RWPE2 (cell line): ENCODE results near the gene C1QTNF1.

ENCODE experiments used
- ATAC-seq: fragments of 200-7000 bp; cut with Tn5 transposase; 3 replicates; pipeline ENCODE4 v1.9.1; 2021; ENCODE audit warnings: low read depth
- DNase-seq: peaks from one replicate; pipeline ENCODE4 v3.0.0-alpha.2; 2020; ENCODE audit warnings: low spot score
- H3K27ac ChIP-seq: fragments of 450-650 bp; 2 replicates; pipeline ENCODE4 v1.5.1; 2017; ENCODE audit warnings: mild to moderate bottlenecking; ENCODE audit not compliant: poor library complexity, severe bottlenecking
- H3K27me3 ChIP-seq: fragments of 250-450 bp; sonication (Bioruptor Pico); 2 replicates; pipeline ENCODE4 v1.5.1; 2021; ENCODE audit warnings: mild to moderate bottlenecking, moderate library complexity; ENCODE audit not compliant: insufficient read depth, poor library complexity, severe bottlenecking
- H3K36me3 ChIP-seq: fragments of 250-450 bp; sonication (Bioruptor Pico); 2 replicates; pipeline ENCODE4 v1.5.1; 2020; ENCODE audit warnings: low read depth, mild to moderate bottlenecking, moderate library complexity
- H3K4me1 ChIP-seq: fragments of 250-450 bp; sonication (Bioruptor Pico); 2 replicates; pipeline ENCODE4 v1.5.1; 2021; ENCODE audit warnings: mild to moderate bottlenecking, moderate library complexity; ENCODE audit not compliant: insufficient read depth, poor library complexity, severe bottlenecking
- H3K4me3 ChIP-seq: fragments of 250-450 bp; sonication (Bioruptor Pico); 2 replicates; pipeline ENCODE4 v1.5.1; 2021; ENCODE audit warnings: mild to moderate bottlenecking, moderate library complexity; ENCODE audit not compliant: severe bottlenecking
- H3K9me3 ChIP-seq: fragments of 250-450 bp; sonication (Bioruptor Pico); 2 replicates; pipeline ENCODE4 v1.5.1; 2021; ENCODE audit warnings: mild to moderate bottlenecking, moderate library complexity; ENCODE audit not compliant: severe bottlenecking
- TF ChIP-seq, protein P1 (sequence below): fragments of 450-650 bp; IDR thresholded peaks from one replicate; pipeline ENCODE4 v1.5.1; 2017; ENCODE audit warnings: mild to moderate bottlenecking, moderate library complexity; ENCODE audit not compliant: poor library complexity, severe bottlenecking

Gene C1QTNF1

GRCh38 chr17:78977997-78978973 is 45.7 kb upstream of the C1QTNF1 start:
- H3K27me3 ChIP-seq, result no peaks in the 10 kb centered on the region
- no peaks in the 10 kb centered on the region for H3K9me3 ChIP-seq
- H3K4me3 ChIP-seq, result peak overlapping the region; percentile 53
- DNase-seq (peak; percentile 51), ATAC-seq (no peak)
- H3K27ac ChIP-seq, result peak overlapping the region; percentile 67
- H3K4me1 ChIP-seq, result peaks cover 40% of the 10 kb centered on the region
- TF ChIP-seq, protein P1, sequence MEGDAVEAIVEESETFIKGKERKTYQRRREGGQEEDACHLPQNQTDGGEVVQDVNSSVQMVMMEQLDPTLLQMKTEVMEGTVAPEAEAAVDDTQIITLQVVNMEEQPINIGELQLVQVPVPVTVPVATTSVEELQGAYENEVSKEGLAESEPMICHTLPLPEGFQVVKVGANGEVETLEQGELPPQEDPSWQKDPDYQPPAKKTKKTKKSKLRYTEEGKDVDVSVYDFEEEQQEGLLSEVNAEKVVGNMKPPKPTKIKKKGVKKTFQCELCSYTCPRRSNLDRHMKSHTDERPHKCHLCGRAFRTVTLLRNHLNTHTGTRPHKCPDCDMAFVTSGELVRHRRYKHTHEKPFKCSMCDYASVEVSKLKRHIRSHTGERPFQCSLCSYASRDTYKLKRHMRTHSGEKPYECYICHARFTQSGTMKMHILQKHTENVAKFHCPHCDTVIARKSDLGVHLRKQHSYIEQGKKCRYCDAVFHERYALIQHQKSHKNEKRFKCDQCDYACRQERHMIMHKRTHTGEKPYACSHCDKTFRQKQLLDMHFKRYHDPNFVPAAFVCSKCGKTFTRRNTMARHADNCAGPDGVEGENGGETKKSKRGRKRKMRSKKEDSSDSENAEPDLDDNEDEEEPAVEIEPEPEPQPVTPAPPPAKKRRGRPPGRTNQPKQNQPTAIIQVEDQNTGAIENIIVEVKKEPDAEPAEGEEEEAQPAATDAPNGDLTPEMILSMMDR, result peak; percentile 19
- H3K36me3 ChIP-seq, result peaks cover 55% of the 10 kb centered on the region

DNA sequence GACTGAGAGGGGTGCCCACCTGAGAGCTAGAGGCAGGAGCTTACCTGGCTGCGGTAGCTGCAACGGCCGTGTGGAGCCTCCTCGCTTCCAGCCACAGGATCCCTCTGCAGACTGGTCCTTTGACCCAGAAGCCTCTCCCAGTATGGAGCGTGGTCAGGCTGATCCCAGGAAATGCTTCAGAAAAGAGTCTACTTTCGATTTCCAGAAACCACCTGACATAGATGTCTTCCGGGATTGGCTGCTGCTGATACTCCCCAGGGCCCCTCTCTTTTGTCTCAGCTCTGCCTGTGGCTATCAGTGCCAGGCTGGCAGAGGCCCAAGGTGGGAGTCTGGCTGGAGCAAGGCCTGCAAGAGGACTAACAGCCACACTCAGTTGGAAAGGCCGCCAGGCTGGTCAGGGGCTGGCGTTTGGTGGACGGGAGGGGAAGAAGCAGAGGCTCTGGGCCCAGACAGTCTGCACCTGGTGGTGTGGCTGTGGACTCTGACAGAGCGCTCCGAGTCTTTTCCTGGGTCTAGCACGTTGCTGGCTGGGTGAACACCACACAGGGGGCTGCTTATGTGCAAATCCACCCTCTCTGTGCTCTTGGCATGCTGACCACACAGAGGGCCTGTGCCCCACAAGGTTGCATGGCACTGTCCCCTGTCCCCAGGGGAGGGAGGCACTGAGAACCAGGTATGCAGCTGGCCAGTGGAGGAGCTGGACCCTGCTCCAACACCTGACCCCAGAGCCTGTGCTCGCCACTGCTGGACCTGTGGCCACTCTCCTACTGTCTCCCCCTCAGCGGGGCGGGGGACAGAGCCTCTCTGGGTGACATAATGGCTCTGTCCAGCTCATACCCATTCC is 44.0 kb upstream of the C1QTNF1 start, which contains the start of gene LGALS3BP:
Gene LGALS3BP (minus strand): TSS at position 144 of the 844 bp plus-strand sequence. CDS start 2,732 bp downstream, outside the sequence.
- TF ChIP-seq, protein P1, result no peak
- DNase-seq, result peak; percentile 77
- Histone ChIP-seq H3K36me3 (peaks cover 43% of the 10 kb centered on the region), H3K27me3 (no peaks in the 10 kb centered on the region), H3K9me3 (no peaks in the 10 kb centered on the region), H3K4me3 (peak within 1 kb of the TSS; percentile 53), H3K4me1 (peaks cover 36% of the 10 kb centered on the region), H3K27ac (peak within 1 kb of the TSS; percentile 67)
- ATAC-seq, result peak; percentile 88

GRCh38 chr17:78980624-78980972 is 43.4 kb upstream of the C1QTNF1 start:
- TF ChIP-seq, protein P1, result no peak
- DNase-seq, result no peak
- no peaks in the 10 kb centered on the region for H3K27me3 ChIP-seq
- H3K4me3 ChIP-seq, result no peak overlapping the region
- no peaks in the 10 kb centered on the region for H3K9me3 ChIP-seq
- peaks cover 30% of the 10 kb centered on the region for H3K4me1 ChIP-seq
- H3K36me3 ChIP-seq, result peaks cover 37% of the 10 kb centered on the region
- peak overlapping the region; percentile 67 for H3K27ac ChIP-seq
- ATAC-seq, result no peak

DNA sequence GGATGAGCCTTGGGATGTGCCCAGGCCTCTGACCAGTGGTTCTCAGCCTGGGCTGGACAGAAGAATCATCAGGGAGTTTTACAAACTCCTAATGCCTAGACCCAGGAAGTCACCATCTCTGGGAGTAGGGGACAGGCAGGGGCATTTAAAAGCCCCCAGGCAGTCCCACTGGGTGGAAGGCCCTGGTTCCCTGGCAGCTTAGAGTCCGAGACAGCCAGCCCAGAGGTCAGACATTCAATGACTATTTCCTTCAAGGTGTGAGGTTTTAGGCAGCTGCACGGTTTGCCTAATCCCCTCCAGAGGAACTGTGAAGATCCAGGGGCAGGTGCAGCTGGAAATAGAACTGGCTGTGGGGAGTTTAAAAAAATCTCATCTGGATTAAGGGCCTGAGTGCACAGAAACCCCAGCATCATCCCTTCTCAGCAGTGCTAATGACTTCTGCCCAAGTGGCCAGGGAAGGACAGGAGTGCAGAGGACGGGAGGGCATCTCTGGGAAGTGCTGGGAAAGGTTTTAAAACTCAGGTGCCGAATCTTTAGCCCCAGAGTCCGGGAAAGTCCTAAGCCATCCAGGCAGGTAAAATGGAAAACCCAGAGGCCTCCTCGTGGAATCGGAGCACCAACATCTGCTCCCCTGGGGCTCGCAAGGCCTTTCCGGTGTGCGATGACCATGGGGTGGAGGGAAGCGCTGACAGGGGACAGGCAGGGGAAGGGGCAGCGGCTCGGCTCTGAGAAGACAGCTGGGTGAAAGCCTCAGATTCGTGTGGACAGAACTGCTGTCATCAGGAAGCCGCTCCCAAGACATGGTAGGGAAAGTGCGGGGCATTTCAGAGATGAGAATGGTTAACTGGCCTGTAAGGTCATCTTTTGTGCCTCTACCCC is 42.7 kb upstream of the C1QTNF1 start:
- peaks cover 26% of the 10 kb centered on the region for H3K4me1 ChIP-seq
- H3K36me3 ChIP-seq, result peaks cover 31% of the 10 kb centered on the region
- H3K9me3 ChIP-seq, result no peaks in the 10 kb centered on the region
- H3K27me3 ChIP-seq, result no peaks in the 10 kb centered on the region
- H3K27ac ChIP-seq, result peak overlapping the region; percentile 67
- no peak for ATAC-seq
- H3K4me3 ChIP-seq, result no peak overlapping the region
- peak; percentile 50 for DNase-seq
- TF ChIP-seq, protein P1, result no peak
